Endodermal cell (in vitro differentiated cells): Measurements from ENCODE around the gene TOP2B. TPM values are rescaled to one million over a fixed set of nuclear protein-coding genes. Genes with fewer than 3 reads are reported as not detected.

Experiments
- DNase-seq: peaks from one replicate; pipeline ENCODE4 v3.0.0-alpha.2; 2017
- H3K27ac ChIP-seq: 2 replicates; pipeline ENCODE4 v1.5.1; 2013; ENCODE audit warnings: mild to moderate bottlenecking, low read depth, low read length, moderate library complexity
- H3K27me3 ChIP-seq: 2 replicates; pipeline ENCODE4 v1.6.1; 2013; ENCODE audit warnings: mild to moderate bottlenecking, low read length, moderate library complexity; ENCODE audit not compliant: insufficient read depth, control insufficient read depth, poor library complexity, severe bottlenecking
- H3K36me3 ChIP-seq: 2 replicates; pipeline ENCODE4 v1.7.0; 2013; ENCODE audit warnings: mild to moderate bottlenecking, low read length, moderate library complexity; ENCODE audit not compliant: control insufficient read depth, insufficient read depth
- H3K4me1 ChIP-seq: one replicate; pipeline ENCODE4 v1.7.0; 2013; ENCODE audit warnings: low read length; ENCODE audit not compliant: control insufficient read depth, insufficient read depth
- H3K4me3 ChIP-seq: 2 replicates; pipeline ENCODE4 v1.5.1; 2013; ENCODE audit warnings: mild to moderate bottlenecking, low read length, moderate library complexity
- H3K9ac ChIP-seq: 2 replicates; pipeline ENCODE4 v1.6.1; 2013; ENCODE audit warnings: mild to moderate bottlenecking, low read length, moderate library complexity; ENCODE audit not compliant: poor library complexity, severe bottlenecking; ENCODE audit errors: extremely low read depth
- H3K9me3 ChIP-seq: 2 replicates; pipeline ENCODE4 v1.6.1; 2013; ENCODE audit warnings: mild to moderate bottlenecking, low read length, moderate library complexity; ENCODE audit not compliant: control insufficient read depth
- H3K27ac Mint-ChIP-seq: 2 replicates; pipeline ENCODE4 v1.8.0; 2020; ENCODE audit warnings: mixed read lengths
- H3K27me3 Mint-ChIP-seq: 2 replicates; pipeline ENCODE4 v1.8.0; 2021; ENCODE audit warnings: mild to moderate bottlenecking, mixed read lengths; ENCODE audit not compliant: insufficient read depth
- H3K36me3 Mint-ChIP-seq: 2 replicates; pipeline ENCODE4 v1.8.0; 2020; ENCODE audit warnings: low read depth, mixed read lengths
- H3K4me1 Mint-ChIP-seq: 2 replicates; pipeline ENCODE4 v1.8.0; 2020; ENCODE audit warnings: mixed read lengths
- H3K4me3 Mint-ChIP-seq: 2 replicates; pipeline ENCODE4 v1.8.0; 2020; ENCODE audit warnings: mild to moderate bottlenecking, moderate library complexity, mixed read lengths
- H3K9me3 Mint-ChIP-seq: 2 replicates; pipeline ENCODE4 v1.8.0; 2020; ENCODE audit warnings: mild to moderate bottlenecking, mixed read lengths
- CTCF ChIP-seq: fragments of 200-600 bp; sonication (generic); conservative IDR thresholded peaks from 2 replicates; pipeline ENCODE4 v1.5.0; 2021; ENCODE audit warnings: antibody characterized with exemption, mild to moderate bottlenecking
- WGBS, 2 experiments: methylation state at CpG; one replicate each; pipeline versions ENCODE4 v1.1.5 to v1.1.7; 2013; ENCODE audit warnings: missing lambda C conversion rate in 2 of 2, mixed read lengths in 1 of 2; ENCODE audit not compliant: insufficient coverage in 1 of 2, insufficient read length in 1 of 2; 5-methylcytosine and 5-hydroxymethylcytosine counted together
- total RNA-seq, 2 donors: library from RNA; stranded (reverse); fragmentation: NEBNext Ultra II Directional in 1 of 2; extraction: Animal tissue kit (Norgen Biotek cat#: 25700) in 1 of 2; gene quantifications; 2 replicates in 1 of 2; 3 replicates in 1 of 2; pipeline ENCODE4 v1.2.1, GENCODE V29; 2021

Gene TOP2B
- total RNA-seq, 2 donors from 2014 or later = 182 to 209 TPM

DNA sequence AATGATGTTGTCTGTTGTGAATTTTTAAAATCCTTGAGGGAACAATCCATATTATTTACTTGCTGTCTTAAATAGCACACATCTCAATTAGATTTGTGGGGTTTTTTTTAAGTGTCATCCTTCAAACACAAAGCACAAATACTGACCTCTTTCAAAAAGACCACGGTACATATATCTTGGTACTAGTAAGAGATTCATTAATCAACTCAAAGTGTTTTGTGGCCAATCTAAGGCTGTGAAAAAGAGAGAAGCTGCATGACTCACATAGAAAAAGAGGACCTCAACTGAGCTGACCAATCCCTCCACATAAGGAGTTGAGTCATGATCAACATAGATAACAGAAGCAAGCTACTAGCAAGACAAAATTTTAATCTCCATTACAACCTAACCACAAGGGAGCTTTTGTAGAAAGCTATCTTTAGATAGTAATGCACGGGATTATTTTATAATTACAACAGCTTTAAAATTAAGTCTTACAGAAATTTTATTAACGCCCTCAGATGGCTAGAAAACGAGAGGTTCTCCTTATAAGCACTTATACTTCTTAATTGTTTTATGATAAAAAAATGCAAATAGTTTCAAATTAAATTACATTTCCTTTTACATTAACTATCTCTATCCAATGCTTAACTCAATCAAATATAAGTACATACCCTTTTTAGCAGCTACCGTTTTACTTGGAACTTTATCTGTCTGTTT, 60.5 kb downstream of the TOP2B start:
- TF ChIP-seq CTCF = no peak
- no peaks in the 10 kb centered on the region for H3K9me3 Mint-ChIP-seq
- Histone ChIP-seq H3K27me3 (no peaks in the 10 kb centered on the region), H3K36me3 (peaks cover 92% of the 10 kb centered on the region), H3K4me1 (no peaks in the 10 kb centered on the region), H3K9ac (no peak overlapping the region), H3K27ac (no peak overlapping the region), H3K4me3 (no peak overlapping the region), H3K9me3 (no peaks in the 10 kb centered on the region)
- no peak overlapping the region for H3K4me3 Mint-ChIP-seq
- peaks cover 72% of the 10 kb centered on the region for H3K36me3 Mint-ChIP-seq
- no peak for DNase-seq
- H3K4me1 Mint-ChIP-seq = peaks cover 3% of the 10 kb centered on the region
- peak overlapping the region; percentile 37 for H3K27ac Mint-ChIP-seq
- H3K27me3 Mint-ChIP-seq = no peaks in the 10 kb centered on the region
- 88 to 97% methylated on average over 1 to 3 of the region's 5 CpGs for WGBS, 2 experiments

GRCh38 chr3:25603703-25604102, 61.0 kb downstream of the TOP2B start:
- Mint-ChIP-seq H3K9me3 (no peaks in the 10 kb centered on the region), H3K27me3 (no peaks in the 10 kb centered on the region), H3K4me1 (peaks cover 3% of the 10 kb centered on the region), H3K36me3 (peaks cover 76% of the 10 kb centered on the region), H3K4me3 (no peak overlapping the region), H3K27ac (no peak overlapping the region)
- Histone ChIP-seq H3K9me3 (no peaks in the 10 kb centered on the region), H3K4me3 (no peak overlapping the region), H3K4me1 (no peaks in the 10 kb centered on the region), H3K27ac (no peak overlapping the region), H3K36me3 (peaks cover 92% of the 10 kb centered on the region), H3K27me3 (no peaks in the 10 kb centered on the region), H3K9ac (no peak overlapping the region)
- no peak for TF ChIP-seq CTCF
- 100% methylated on average over 1 of the region's 1 CpG for WGBS, 2 experiments
- DNase-seq = no peak

GRCh38 chr3:25597535-25598101, 67.1 kb downstream of the TOP2B start:
- DNase-seq = no peak
- TF ChIP-seq CTCF = no peak
- Histone ChIP-seq H3K27ac (no peak overlapping the region), H3K9ac (no peak overlapping the region), H3K36me3 (peaks cover 88% of the 10 kb centered on the region), H3K4me3 (no peak overlapping the region), H3K4me1 (peaks cover 3% of the 10 kb centered on the region), H3K27me3 (no peaks in the 10 kb centered on the region), H3K9me3 (no peaks in the 10 kb centered on the region)
- WGBS, 2 experiments = 100% methylated on average over 1 of the region's 1 CpG; no CpG with 5 or more reads in 1 of the 2 experiments
- Mint-ChIP-seq H3K9me3 (no peaks in the 10 kb centered on the region), H3K4me1 (peaks cover 23% of the 10 kb centered on the region), H3K36me3 (peaks cover 62% of the 10 kb centered on the region), H3K27me3 (no peaks in the 10 kb centered on the region), H3K27ac (no peak overlapping the region), H3K4me3 (no peak overlapping the region)
